Naive thymus-derived CD4-positive, alpha-beta T cell (primary cell): ENCODE results near the gene SLC45A3. TPM values are rescaled to one million over a fixed set of nuclear protein-coding genes. Genes with fewer than 3 reads are reported as not detected.

ENCODE experiments used
- ATAC-seq: fragments of 150-1000 bp; cut with Tn5 transposase; 2 replicates; pipeline ENCODE4 v1.10.0; 2021; ENCODE audit warnings: mild to moderate bottlenecking, moderate library complexity
- CTCF ChIA-PET: fragments of 350-600 bp; sonication (Branson Sonifier 250); formaldehyde crosslinking; loops from one replicate; lab custom pipeline; 2021; ENCODE audit warnings: antibody characterized with exemption; lab: Charles Lee
- POLR2A ChIA-PET: fragments of 350-600 bp; sonication (Branson Sonifier 250); formaldehyde crosslinking; loops from one replicate; lab custom pipeline; 2021; ENCODE audit warnings: antibody characterized with exemption, inconsistent platforms; lab: Charles Lee
- DNase-seq, 9 donors: peaks; one replicate each; pipeline versions ENCODE4 v3.0.0 to v3.0.0-alpha.2; 2020 to 2022; ENCODE audit warnings: mixed read lengths in 1 of 9
- H3K27ac ChIP-seq: one replicate; pipeline ENCODE4 v1.7.0; 2013; ENCODE audit warnings: mild to moderate bottlenecking, low read depth, low read length, moderate library complexity
- H3K27me3 ChIP-seq, 2 donors: one replicate each; pipeline ENCODE4 v1.7.0; 2013; ENCODE audit warnings: low read length in 2 of 2, mild to moderate bottlenecking in 2 of 2, moderate library complexity in 2 of 2; ENCODE audit not compliant: control insufficient read depth in 2 of 2, insufficient read depth in 2 of 2
- H3K36me3 ChIP-seq, 3 experiments: 1 replicate in 2 of 3; 2 replicates in 1 of 3; pipeline ENCODE4 v1.7.0; 2013; ENCODE audit warnings: low read length in 3 of 3, mild to moderate bottlenecking in 3 of 3, moderate library complexity in 1 of 3; ENCODE audit not compliant: insufficient read depth in 3 of 3, control insufficient read depth in 2 of 3
- H3K4me1 ChIP-seq, 2 donors: one replicate each; pipeline ENCODE4 v1.7.0; 2013; ENCODE audit warnings: low read length in 2 of 2, mild to moderate bottlenecking in 2 of 2, moderate library complexity in 1 of 2; ENCODE audit not compliant: control insufficient read depth in 2 of 2, insufficient read depth in 2 of 2
- H3K4me3 ChIP-seq: 2 replicates; pipeline ENCODE4 v1.7.0; 2013; ENCODE audit warnings: mild to moderate bottlenecking, low read length
- H3K9me3 ChIP-seq, 3 experiments: 1 replicate in 2 of 3; 2 replicates in 1 of 3; pipeline ENCODE4 v1.7.0; 2013; ENCODE audit warnings: low read length in 3 of 3; ENCODE audit not compliant: control insufficient read depth in 2 of 3
- H3K27ac Mint-ChIP-seq, 9 donors: one replicate each; pipeline ENCODE4 v1.8.0; 2020 to 2022; ENCODE audit warnings: mixed read lengths in 9 of 9, mild to moderate bottlenecking in 8 of 9, moderate library complexity in 5 of 9, inconsistent platforms in 2 of 9
- H3K27me3 Mint-ChIP-seq, 5 donors: one replicate each; pipeline ENCODE4 v1.8.0; 2021 to 2022; ENCODE audit warnings: mixed read lengths in 5 of 5, mild to moderate bottlenecking in 1 of 5
- H3K36me3 Mint-ChIP-seq, 5 donors: one replicate each; pipeline ENCODE4 v1.8.0; 2020 to 2022; ENCODE audit warnings: mixed read lengths in 5 of 5, mild to moderate bottlenecking in 3 of 5, inconsistent platforms in 1 of 5
- H3K4me1 Mint-ChIP-seq, 7 donors: one replicate each; pipeline ENCODE4 v1.8.0; 2020 to 2022; ENCODE audit warnings: mixed read lengths in 7 of 7, mild to moderate bottlenecking in 3 of 7, inconsistent platforms in 1 of 7
- H3K4me3 Mint-ChIP-seq, 10 donors: one replicate each; pipeline ENCODE4 v1.8.0; 2020 to 2022; ENCODE audit warnings: mild to moderate bottlenecking in 10 of 10, mixed read lengths in 10 of 10, moderate library complexity in 6 of 10, inconsistent platforms in 2 of 10
- H3K9me3 Mint-ChIP-seq, 11 donors: one replicate each; pipeline ENCODE4 v1.8.0; 2020 to 2022; ENCODE audit warnings: mixed read lengths in 11 of 11, mild to moderate bottlenecking in 4 of 11, inconsistent platforms in 1 of 11, moderate library complexity in 1 of 11
- intact Hi-C, 2 donors: fragments of 100-400 bp; cut with micrococcal nuclease; formaldehyde crosslinking; loops; one replicate each; pipeline ENCODE4 v1.15.1; 2023
- polyA plus RNA-seq, 2 donors: library from polyadenylated mRNA; unstranded; fragments of 300-500 nt; fragmentation: Illumina TruSeq; gene quantifications; one replicate each; pipeline ENCODE4 v1.2.3, GENCODE V29; 2021
- total RNA-seq, 6 experiments: library from RNA in 5 of 6; stranded (reverse) in 5 of 6; gene quantifications; 1 replicate in 5 of 6; 2 replicates in 1 of 6; pipeline ENCODE4 v1.2.3 and lab custom pipeline; 2021 to 2026

SLC45A3 gene
- total and polyA plus RNA-seq, 7 experiments from 2014 or later = 0.10 to 8.7 (median 0.54) TPM; not detected in 2

- Histone ChIP-seq H3K27ac (peak within 1 kb of the TSS; percentile 95), H3K9me3 (no peaks in the 10 kb centered on the region), H3K4me1 (peaks cover 18 to 33% of the 10 kb centered on the region in 2 donors), H3K36me3 (no peaks in the 10 kb centered on the region), H3K4me3 (peak within 1 kb of the TSS; percentile 84), H3K27me3 (no peaks in the 10 kb centered on the region)
- Mint-ChIP-seq H3K4me3 (peak within 1 kb of the TSS; percentile 85 to 100 (median 94)), H3K36me3 (peaks cover 0 to 14% (median 4%) of the 10 kb centered on the region in 5 donors), H3K27me3 (peaks cover 0 to 8% (median 0%) of the 10 kb centered on the region in 5 donors), H3K9me3 (no peaks in the 10 kb centered on the region), H3K27ac (peak within 1 kb of the TSS; percentile 89 to 99 (median 97)), H3K4me1 (peaks cover 21 to 50% (median 36%) of the 10 kb centered on the region in 7 donors)
- CTCF ChIA-PET = interaction anchor here (0.6 to 6.0 kb wide), 17 partner anchors 17 to 509 kb away, joined by 3 to 143 read pairs (median 3); no protein-coding TSS in a partner anchor
- intact Hi-C loops = loop anchor here (1.0 to 10.0 kb wide), 20 partner anchors 21 to 1290 kb away; partner anchors contain the start of genes DSTYK (in 2 of the 2), RAB29 (in 2 of the 2), FCMR (in 1 of the 2) and MDM4 (in 1 of the 2)
- peak; percentile 92 for ATAC-seq
- peak; percentile 98 to 100 (median 99) for DNase-seq
- POLR2A ChIA-PET = interaction anchor here (0.6 to 6.8 kb wide), 32 partner anchors 9 to 1249 kb away, joined by 3 to 290 read pairs (median 4); partner anchors contain the start of genes NUCKS1, RAB29 and RBBP5
These were observed 48.3 kb downstream of the SLC45A3 start, which contains the start of gene ELK4 for GRCh38 chr1:205631768-205632668. ELK4 (minus strand) TSS chr1:205632011; CDS start chr1:205623882, 8,129 bp downstream.

GRCh38 chr1:205631010-205631767 lies 49.1 kb downstream of the SLC45A3 start:
- Mint-ChIP-seq H3K4me1 (peaks cover 28 to 58% (median 44%) of the 10 kb centered on the region in 7 donors), H3K36me3 (peaks cover 0 to 21% (median 11%) of the 10 kb centered on the region in 5 donors), H3K27me3 (peaks cover 0 to under 1% (median 0%) of the 10 kb centered on the region in 5 donors), H3K9me3 (no peaks in the 10 kb centered on the region), H3K27ac (peak overlapping the region; percentile 89 to 99 (median 97)), H3K4me3 (peak overlapping the region; percentile 85 to 100 (median 94))
- H3K9me3 ChIP-seq = no peaks in the 10 kb centered on the region
- ChIA-PET CTCF (interaction anchor here (0.6 to 6.0 kb wide), 9 partner anchors 16 to 109 kb away, joined by 3 to 143 read pairs (median 3); no protein-coding TSS in a partner anchor), POLR2A (interaction anchor here (0.6 to 6.8 kb wide), 27 partner anchors 9 to 510 kb away, joined by 3 to 290 read pairs (median 4); partner anchors contain the start of genes NUCKS1, RAB29 and RBBP5)
- ATAC-seq (peak; percentile 72), DNase-seq (peak; percentile 54 to 91 (median 86))
- H3K27ac ChIP-seq = peak overlapping the region; percentile 95
- intact Hi-C loops = loop anchor here (1.0 to 10.0 kb wide), 13 partner anchors 119 to 1291 kb away; partner anchors contain the start of genes DSTYK (in 2 of the 2), RAB29 (in 2 of the 2), FCMR (in 1 of the 2) and MDM4 (in 1 of the 2)
- peaks cover 26 to 35% of the 10 kb centered on the region in 2 donors for H3K4me1 ChIP-seq
- H3K4me3 ChIP-seq = peak overlapping the region; percentile 84
- H3K27me3 ChIP-seq = no peaks in the 10 kb centered on the region
- no peaks in the 10 kb centered on the region for H3K36me3 ChIP-seq

GRCh38 chr1:205630651-205631009 lies 49.7 kb downstream of the SLC45A3 start:
- peak overlapping the region; percentile 95 for H3K27ac ChIP-seq
- H3K27ac Mint-ChIP-seq = peak overlapping the region; percentile 89 to 99 (median 97)
- H3K36me3 Mint-ChIP-seq = peaks cover 0 to 26% (median 15%) of the 10 kb centered on the region in 5 donors
- peaks cover 30 to 37% of the 10 kb centered on the region in 2 donors for H3K4me1 ChIP-seq
- H3K4me1 Mint-ChIP-seq = peaks cover 33 to 64% (median 50%) of the 10 kb centered on the region in 7 donors
- peak in 1 of 9 donors; percentile 23 for DNase-seq
- ChIA-PET POLR2A (interaction anchor here (0.5 to 6.8 kb wide), 19 partner anchors 9 to 1304 kb away, joined by 3 to 290 read pairs (median 4); partner anchors contain the start of genes NUCKS1 and RAB29), CTCF (interaction anchor here (1.0 to 6.0 kb wide), 4 partner anchors 28 to 39 kb away, joined by 3 to 143 read pairs (median 5); no protein-coding TSS in a partner anchor)
- no peaks in the 10 kb centered on the region for H3K9me3 ChIP-seq
- no peak for ATAC-seq
- H3K4me3 Mint-ChIP-seq = peak overlapping the region; percentile 85 to 100 (median 94)
- no peaks in the 10 kb centered on the region for H3K9me3 Mint-ChIP-seq
- H3K27me3 ChIP-seq = no peaks in the 10 kb centered on the region
- no peaks in the 10 kb centered on the region for H3K27me3 Mint-ChIP-seq
- H3K36me3 ChIP-seq = no peaks in the 10 kb centered on the region
- peak overlapping the region; percentile 84 for H3K4me3 ChIP-seq
- intact Hi-C loops = loop anchor here (1.0 to 10.0 kb wide), 13 partner anchors 120 to 1292 kb away; partner anchors contain the start of genes DSTYK (in 2 of the 2), RAB29 (in 2 of the 2), FCMR (in 1 of the 2) and MDM4 (in 1 of the 2)

GRCh38 chr1:205630241-205630640 lies 50.1 kb downstream of the SLC45A3 start:
- H3K36me3 Mint-ChIP-seq = peaks cover 0 to 26% (median 15%) of the 10 kb centered on the region in 5 donors
- H3K4me1 Mint-ChIP-seq = peaks cover 34 to 68% (median 52%) of the 10 kb centered on the region in 7 donors
- peak overlapping the region; percentile 85 to 100 (median 94) for H3K4me3 Mint-ChIP-seq
- Histone ChIP-seq H3K9me3 (no peaks in the 10 kb centered on the region), H3K4me1 (peaks cover 30 to 37% of the 10 kb centered on the region in 2 donors), H3K27me3 (no peaks in the 10 kb centered on the region), H3K27ac (peak overlapping the region; percentile 95), H3K4me3 (peak overlapping the region; percentile 84), H3K36me3 (no peaks in the 10 kb centered on the region)
- no peaks in the 10 kb centered on the region for H3K27me3 Mint-ChIP-seq
- ChIA-PET POLR2A (interaction anchor here (0.5 to 6.8 kb wide), 12 partner anchors 8 to 1304 kb away, joined by 3 to 290 read pairs (median 6); partner anchors contain the start of genes NUCKS1 and RAB29), CTCF (interaction anchor here (1.2 to 6.0 kb wide), 2 partner anchors 28 to 38 kb away, joined by 7 to 143 read pairs; no protein-coding TSS in a partner anchor)
- H3K27ac Mint-ChIP-seq = peak overlapping the region; percentile 89 to 99 (median 97)
- H3K9me3 Mint-ChIP-seq = no peaks in the 10 kb centered on the region
- DNase-seq = no peak
- intact Hi-C loops = loop anchor here (2.0 to 10.0 kb wide), 6 partner anchors 295 to 1292 kb away; partner anchors contain the start of genes DSTYK (in 1 of the 2), FCMR (in 1 of the 2), MDM4 (in 1 of the 2) and PPP1R15B (in 1 of the 2)
- no peak for ATAC-seq

GRCh38 chr1:205629751-205630150 lies 50.6 kb downstream of the SLC45A3 start:
- peak overlapping the region; percentile 95 for H3K27ac ChIP-seq
- Mint-ChIP-seq H3K4me1 (peaks cover 39 to 72% (median 57%) of the 10 kb centered on the region in 7 donors), H3K36me3 (peaks cover 0 to 30% (median 15%) of the 10 kb centered on the region in 5 donors), H3K9me3 (no peaks in the 10 kb centered on the region), H3K27me3 (no peaks in the 10 kb centered on the region), H3K27ac (peak overlapping the region; percentile 89 to 99 (median 97)), H3K4me3 (peak overlapping the region; percentile 85 to 100 (median 94))
- H3K4me1 ChIP-seq = peaks cover 30 to 37% of the 10 kb centered on the region in 2 donors
- CTCF ChIA-PET = interaction anchor here (1.7 to 6.0 kb wide), 2 partner anchors 13 to 38 kb away, joined by 5 to 143 read pairs; no protein-coding TSS in a partner anchor
- ATAC-seq (no peak), DNase-seq (no peak)
- POLR2A ChIA-PET = interaction anchor here (0.6 to 6.8 kb wide), 7 partner anchors 8 to 344 kb away, joined by 3 to 290 read pairs (median 3); no protein-coding TSS in a partner anchor
- no peaks in the 10 kb centered on the region for H3K9me3 ChIP-seq
- peak overlapping the region; percentile 84 for H3K4me3 ChIP-seq
- H3K36me3 ChIP-seq = no peaks in the 10 kb centered on the region
- intact Hi-C loops = loop anchor here (2.0 to 10.0 kb wide), 6 partner anchors 295 to 1293 kb away; partner anchors contain the start of genes DSTYK (in 1 of the 2), FCMR (in 1 of the 2), MDM4 (in 1 of the 2) and PPP1R15B (in 1 of the 2)
- H3K27me3 ChIP-seq = no peaks in the 10 kb centered on the region
